Gastrocnemius medialis (tissue), 4 donors: ENCODE data around the gene GMFB.

ENCODE experiments used
- POLR2A ChIP-seq, 2 donors: fragments of 450-650 bp; IDR thresholded peaks; one replicate each; pipeline ENCODE4 v1.6.1; 2017; ENCODE audit warnings: antibody characterized with exemption in 2 of 2, mild to moderate bottlenecking in 2 of 2, moderate library complexity in 2 of 2
- TF ChIP-seq, protein P1 (sequence below), 5 experiments: fragments of 450-650 bp in 3 of 5; fragments of 200-600 bp in 2 of 5; sonication (generic) in 2 of 5; IDR thresholded peaks in 4 of 5; conservative IDR thresholded peaks in 1 of 5; 1 replicate in 4 of 5; 2 replicates in 1 of 5; pipeline ENCODE4 v1.5.1; 2016 to 2019; ENCODE audit warnings: antibody characterized with exemption in 5 of 5, mild to moderate bottlenecking in 3 of 5, moderate library complexity in 3 of 5

DNA sequence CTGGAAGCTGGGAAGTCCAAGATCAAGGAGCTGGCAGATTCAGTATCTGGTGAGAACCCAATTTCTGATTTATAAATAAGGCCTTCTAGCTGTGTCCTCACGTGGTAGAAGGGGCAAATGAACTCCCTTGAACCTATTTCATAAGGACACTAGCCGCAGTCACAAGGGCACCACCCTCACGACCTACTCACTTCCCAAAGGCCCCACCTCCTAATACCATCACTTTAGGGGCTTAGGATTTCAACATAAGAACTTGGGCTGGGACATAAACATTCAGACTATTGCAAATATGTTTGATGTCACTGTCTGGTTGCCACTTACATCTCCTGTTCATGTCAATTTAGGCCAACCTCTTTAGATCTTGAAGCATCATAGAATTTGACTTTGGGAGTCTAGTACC, 36.8 kb downstream of the GMFB start:
- TF ChIP-seq, protein P1, sequence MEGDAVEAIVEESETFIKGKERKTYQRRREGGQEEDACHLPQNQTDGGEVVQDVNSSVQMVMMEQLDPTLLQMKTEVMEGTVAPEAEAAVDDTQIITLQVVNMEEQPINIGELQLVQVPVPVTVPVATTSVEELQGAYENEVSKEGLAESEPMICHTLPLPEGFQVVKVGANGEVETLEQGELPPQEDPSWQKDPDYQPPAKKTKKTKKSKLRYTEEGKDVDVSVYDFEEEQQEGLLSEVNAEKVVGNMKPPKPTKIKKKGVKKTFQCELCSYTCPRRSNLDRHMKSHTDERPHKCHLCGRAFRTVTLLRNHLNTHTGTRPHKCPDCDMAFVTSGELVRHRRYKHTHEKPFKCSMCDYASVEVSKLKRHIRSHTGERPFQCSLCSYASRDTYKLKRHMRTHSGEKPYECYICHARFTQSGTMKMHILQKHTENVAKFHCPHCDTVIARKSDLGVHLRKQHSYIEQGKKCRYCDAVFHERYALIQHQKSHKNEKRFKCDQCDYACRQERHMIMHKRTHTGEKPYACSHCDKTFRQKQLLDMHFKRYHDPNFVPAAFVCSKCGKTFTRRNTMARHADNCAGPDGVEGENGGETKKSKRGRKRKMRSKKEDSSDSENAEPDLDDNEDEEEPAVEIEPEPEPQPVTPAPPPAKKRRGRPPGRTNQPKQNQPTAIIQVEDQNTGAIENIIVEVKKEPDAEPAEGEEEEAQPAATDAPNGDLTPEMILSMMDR (IDR thresholded peaks at IDR 0.05 in 4 of 5, conservative IDR thresholded peaks at IDR 0.05 in 1 of 5), result no peak
- no peak for TF ChIP-seq POLR2A (IDR thresholded peaks at IDR 0.05)
